GM10248 (cell line): Measurements from ENCODE around the gene EXOC2.

Experiments
- CTCF ChIA-PET: fragments of 300-600 bp; sonication (Branson Sonifier 250); formaldehyde crosslinking; extraction: SDS; loops from one replicate; lab custom pipeline; 2021; ENCODE audit warnings: antibody characterized with exemption; lab: Yijun Ruan, JAX
- POLR2A ChIA-PET: fragments of 350-650 bp; sonication (Branson Sonifier 250); formaldehyde crosslinking; extraction: SDS; loops from one replicate; lab custom pipeline; 2020; ENCODE audit warnings: antibody characterized with exemption; lab: Yijun Ruan, JAX
- DNase-seq: peaks from one replicate; pipeline ENCODE4 v3.0.0; 2012; ENCODE audit errors: extremely low spot score
- CTCF ChIP-seq: IDR thresholded peaks from 2 replicates; pipeline ENCODE4 v1.5.1; 2012; ENCODE audit warnings: mild to moderate bottlenecking, low read depth; ENCODE audit errors: extremely low read depth, missing control alignments, control extremely low read depth

Gene EXOC2

GRCh38 chr6:628766-629165 is 64.2 kb downstream of the EXOC2 start:
- ChIA-PET POLR2A (no interaction called here), CTCF (interaction anchor here (0.6 to 1.6 kb wide), 3 partner anchors 16 to 37 kb away, joined by 3 read pairs; no protein-coding TSS in a partner anchor)
- no peak for TF ChIP-seq CTCF
- peak; percentile 29 for DNase-seq

DNA sequence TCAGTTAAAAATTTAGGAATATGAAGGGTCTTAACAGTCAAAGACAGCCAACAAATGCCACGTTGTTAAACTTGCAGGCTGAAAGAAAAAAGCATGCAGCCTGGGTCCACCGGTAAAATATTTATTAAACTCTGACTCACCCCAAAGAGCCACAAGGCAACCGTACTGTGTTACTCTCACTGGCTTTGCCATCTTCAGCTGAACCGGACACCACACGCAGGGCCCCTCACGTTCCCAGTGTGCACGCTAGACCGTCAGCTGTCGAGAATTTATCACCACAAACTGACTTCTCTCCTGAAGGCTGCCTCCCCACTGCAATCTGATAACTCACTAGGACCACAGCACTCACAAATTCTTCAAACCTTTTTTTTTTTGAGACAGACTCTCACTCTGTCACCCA is 66.7 kb downstream of the EXOC2 start:
- CTCF ChIA-PET, result no interaction called here
- no peak for TF ChIP-seq CTCF
- POLR2A ChIA-PET, result no interaction called here
- DNase-seq, result no peak

GRCh38 chr6:624979-625378 is 68.0 kb downstream of the EXOC2 start:
- ChIA-PET POLR2A (no interaction called here), CTCF (interaction anchor here (0.9 kb wide), 1 partner anchor 97 kb away, joined by 4 read pairs; no protein-coding TSS in a partner anchor)
- DNase-seq, result no peak
- TF ChIP-seq CTCF, result peak; percentile 34

DNA sequence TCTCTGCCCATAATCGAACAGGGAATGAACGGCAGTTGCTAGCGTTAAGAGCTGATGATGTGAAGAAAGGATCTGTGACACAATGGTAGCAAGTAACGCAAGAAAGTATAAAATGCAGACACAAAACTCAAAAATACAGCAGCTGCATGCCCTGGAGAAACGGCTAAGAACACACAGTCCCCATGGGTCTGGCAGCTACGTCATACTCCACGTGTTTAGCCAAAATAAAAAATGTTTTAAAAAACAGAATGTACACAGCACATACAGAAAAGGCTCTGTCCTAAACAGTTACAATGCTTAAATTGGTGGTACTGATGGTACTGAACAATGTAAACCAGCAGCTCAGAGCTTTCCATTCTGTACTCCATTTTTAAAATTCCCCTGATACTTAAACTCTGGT is 70.5 kb downstream of the EXOC2 start:
- CTCF ChIA-PET, result interaction anchor here (0.9 to 2.5 kb wide), 4 partner anchors 9 to 31 kb away, joined by 3 to 9 read pairs (median 4); no protein-coding TSS in a partner anchor
- no peak for DNase-seq
- POLR2A ChIA-PET, result no interaction called here
- no peak for TF ChIP-seq CTCF

- TF ChIP-seq CTCF, result no peak
- no peak for DNase-seq
- ChIA-PET CTCF (interaction anchor here (0.9 to 2.5 kb wide), 4 partner anchors 9 to 31 kb away, joined by 3 to 9 read pairs (median 4); no protein-coding TSS in a partner anchor), POLR2A (no interaction called here)
Measured at GRCh38 chr6:621931-622330, 71.0 kb downstream of the EXOC2 start.

DNA sequence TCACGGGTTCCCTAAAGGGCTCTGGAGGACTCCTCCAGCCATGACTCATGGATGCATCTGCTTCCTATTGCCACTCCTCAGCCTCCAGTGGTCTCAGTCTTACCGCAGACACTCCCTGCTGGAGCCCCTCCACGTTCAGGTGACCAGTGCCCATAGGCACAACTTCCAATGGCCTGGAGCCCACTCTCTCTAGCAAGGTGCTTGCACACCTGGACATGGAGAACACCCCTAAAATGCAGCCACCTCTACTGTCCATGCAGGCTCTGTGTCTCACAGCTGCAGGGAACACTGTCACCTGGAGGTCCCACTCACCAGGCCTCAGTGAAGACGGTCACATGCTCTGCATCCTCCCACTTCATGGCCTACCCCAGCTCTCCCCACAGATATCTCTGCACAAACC is 72.0 kb downstream of the EXOC2 start:
- ChIA-PET CTCF (interaction anchor here (2.5 kb wide), 1 partner anchor 28 kb away, joined by 9 read pairs; no protein-coding TSS in a partner anchor), POLR2A (no interaction called here)
- TF ChIP-seq CTCF, result no peak
- no peak for DNase-seq
